CD4-positive, CD25-positive, alpha-beta regulatory T cell (primary cell): Measurements from ENCODE around the gene NHSL2. TPM values are rescaled to one million over a fixed set of nuclear protein-coding genes. Genes with fewer than 3 reads are reported as not detected.
"Not testable (repeated sequence)": the region's sequence is repeated elsewhere in the genome, so short reads cannot be mapped to it uniquely, and the experiment has no call there.

Source experiments
- ATAC-seq, 2 donors: fragments of 150-1000 bp; cut with Tn5 transposase; one replicate each; pipeline ENCODE4 v1.10.0; 2021; ENCODE audit warnings: low read depth in 2 of 2, moderate number of reproducible peaks in 2 of 2, moderate library complexity in 1 of 2
- DNase-seq, 3 donors: peaks; one replicate each; pipeline versions ENCODE4 v3.0.0 to v3.0.0-alpha.2; 2012 to 2022; ENCODE audit warnings: mixed read lengths in 1 of 3
- H3K27ac ChIP-seq: one replicate; pipeline ENCODE4 v1.7.0; 2013; ENCODE audit warnings: mild to moderate bottlenecking, low read length; ENCODE audit not compliant: insufficient read depth, poor library complexity, severe bottlenecking
- H3K27me3 ChIP-seq: one replicate; pipeline ENCODE4 v1.7.0; 2013; ENCODE audit warnings: low read length; ENCODE audit not compliant: control insufficient read depth, insufficient read depth
- H3K36me3 ChIP-seq: one replicate; pipeline ENCODE4 v1.7.0; 2013; ENCODE audit warnings: mild to moderate bottlenecking, low read length, moderate library complexity; ENCODE audit not compliant: control insufficient read depth, insufficient read depth
- H3K4me1 ChIP-seq: 2 replicates; pipeline ENCODE4 v1.7.0; 2013; ENCODE audit warnings: mild to moderate bottlenecking, low read length; ENCODE audit not compliant: insufficient read depth, control insufficient read depth, poor library complexity, severe bottlenecking
- H3K4me3 ChIP-seq: one replicate; pipeline ENCODE4 v1.7.0; 2013; ENCODE audit warnings: low read depth, mild to moderate bottlenecking, low read length, moderate library complexity
- H3K9me3 ChIP-seq, 2 experiments: 1 replicate in 1 of 2; 2 replicates in 1 of 2; pipeline ENCODE4 v1.7.0; 2013; ENCODE audit warnings: low read length in 2 of 2, mild to moderate bottlenecking in 1 of 2, moderate library complexity in 1 of 2; ENCODE audit not compliant: control insufficient read depth in 2 of 2
- H3K27ac Mint-ChIP-seq, 3 donors: one replicate each; pipeline ENCODE4 v1.8.0; 2020 to 2022; ENCODE audit warnings: mild to moderate bottlenecking in 3 of 3, mixed read lengths in 3 of 3, moderate library complexity in 2 of 3
- H3K27me3 Mint-ChIP-seq: one replicate; pipeline ENCODE4 v1.8.0; 2022; ENCODE audit warnings: mild to moderate bottlenecking, mixed read lengths
- H3K36me3 Mint-ChIP-seq: one replicate; pipeline ENCODE4 v1.8.0; 2020; ENCODE audit warnings: mixed read lengths
- H3K4me1 Mint-ChIP-seq, 4 donors: one replicate each; pipeline ENCODE4 v1.8.0; 2020 to 2022; ENCODE audit warnings: mixed read lengths in 4 of 4, mild to moderate bottlenecking in 1 of 4
- H3K4me3 Mint-ChIP-seq, 4 donors: one replicate each; pipeline ENCODE4 v1.8.0; 2020 to 2022; ENCODE audit warnings: mild to moderate bottlenecking in 4 of 4, mixed read lengths in 4 of 4, moderate library complexity in 3 of 4
- H3K9me3 Mint-ChIP-seq, 7 donors: one replicate each; pipeline ENCODE4 v1.8.0; 2020 to 2022; ENCODE audit warnings: mixed read lengths in 7 of 7, mild to moderate bottlenecking in 3 of 7, moderate library complexity in 2 of 7
- polyA plus RNA-seq, 4 donors: library from polyadenylated mRNA; unstranded; fragments of 300-500 nt; fragmentation: Illumina TruSeq; gene quantifications; one replicate each; pipeline ENCODE4 v1.2.3, GENCODE V29; 2021
- total RNA-seq: library from RNA; stranded (reverse); gene quantifications from one replicate; pipeline ENCODE4 v1.2.3, GENCODE V29; 2022

Gene NHSL2
- total RNA-seq (6.7 TPM), polyA plus RNA-seq (1 to 10 TPM; 1.5 to 5.9 (median 2.1) TPM)

DNA sequence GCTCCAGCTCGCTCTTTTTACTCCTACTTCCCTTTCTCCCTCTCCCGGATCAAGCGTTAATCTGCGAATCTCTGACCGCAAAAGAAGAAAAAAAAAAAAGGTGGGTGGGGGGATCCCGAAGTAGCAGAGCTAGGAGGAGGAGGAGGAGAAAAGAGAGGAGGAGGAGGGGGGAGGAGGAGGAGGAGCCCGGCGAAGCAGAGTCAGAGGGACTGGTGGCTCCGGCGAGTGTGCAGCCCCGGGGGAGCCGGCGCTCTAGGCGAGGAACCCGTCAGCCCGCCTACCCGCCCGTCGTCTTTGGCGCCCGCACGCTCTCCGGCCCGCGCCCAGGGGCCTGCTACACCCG lies at the start of gene NHSL2:
TSS of gene NHSL2 (plus strand) at position 203 of the 343 bp plus-strand sequence.
- peaks cover 0 to 2% (median 0%) of the 10 kb centered on the region in 7 donors for H3K9me3 Mint-ChIP-seq
- Histone ChIP-seq H3K4me3 (peak within 1 kb of the TSS; percentile 32), H3K36me3 (no peaks in the 10 kb centered on the region), H3K4me1 (peaks cover 10% of the 10 kb centered on the region), H3K27me3 (peaks cover 3% of the 10 kb centered on the region), H3K9me3 (no peaks in the 10 kb centered on the region), H3K27ac (no peak within 1 kb of the TSS)
- peaks cover 24% of the 10 kb centered on the region for H3K27me3 Mint-ChIP-seq
- H3K36me3 Mint-ChIP-seq: no peaks in the 10 kb centered on the region
- DNase-seq: no peak
- peak within 1 kb of the TSS in 3 of 4 donors; percentile 38 to 73 (median 62) for H3K4me3 Mint-ChIP-seq
- H3K27ac Mint-ChIP-seq: peak within 1 kb of the TSS in 1 of 3 donors; percentile 63
- H3K4me1 Mint-ChIP-seq: peaks cover 0 to 5% (median 0%) of the 10 kb centered on the region in 4 donors
- ATAC-seq: no peak

DNA sequence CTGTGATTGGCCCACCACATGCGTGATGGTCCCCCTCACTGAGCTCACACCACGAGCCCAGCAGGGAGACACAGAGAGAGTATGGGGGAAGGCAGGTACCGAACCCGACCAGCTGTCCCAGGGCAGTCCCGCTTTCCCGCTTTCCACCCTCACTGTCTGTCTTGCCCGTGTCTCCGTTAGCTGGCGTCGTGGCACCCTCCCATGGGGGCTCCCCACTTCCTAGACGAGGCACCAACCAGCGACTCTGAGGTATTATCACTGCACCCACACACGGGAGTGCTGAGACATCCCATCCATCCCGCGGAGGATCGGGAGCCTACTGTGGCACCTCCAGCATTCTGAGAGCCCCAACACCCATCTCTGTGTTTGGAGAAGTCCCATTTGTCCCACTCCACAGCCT lies 43.0 kb upstream of the NHSL2 start:
- peaks cover 0 to 2% (median 0%) of the 10 kb centered on the region in 4 donors for H3K4me1 Mint-ChIP-seq
- peaks cover 0 to 2% (median 0%) of the 10 kb centered on the region in 7 donors for H3K9me3 Mint-ChIP-seq

DNA sequence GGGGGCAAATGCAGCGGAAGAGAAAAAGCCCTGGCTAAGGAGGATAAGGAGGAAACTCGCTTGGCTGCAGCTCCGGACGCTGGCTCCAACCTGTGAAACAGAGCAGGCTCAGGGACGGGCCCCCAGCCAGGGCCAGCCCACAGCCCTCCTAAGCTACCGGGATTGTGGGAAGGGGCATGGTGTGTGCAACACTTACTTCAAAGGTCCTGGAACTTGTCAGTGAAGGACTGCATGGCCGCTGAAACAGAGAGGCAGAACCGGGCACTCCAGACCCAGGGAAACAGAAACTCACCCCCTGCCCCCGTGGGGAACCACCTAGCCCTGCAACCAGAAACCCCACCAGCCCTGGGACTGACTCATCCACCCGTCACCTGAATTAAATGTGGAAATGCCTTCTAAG lies 41.1 kb upstream of the NHSL2 start:
- H3K4me1 ChIP-seq, DNase-seq, H3K36me3 ChIP-seq, H3K27me3 ChIP-seq, H3K9me3 Mint-ChIP-seq, H3K36me3 Mint-ChIP-seq, H3K4me1 Mint-ChIP-seq, H3K4me3 Mint-ChIP-seq, ATAC-seq, H3K27ac ChIP-seq, H3K4me3 ChIP-seq, H3K9me3 ChIP-seq, H3K27ac Mint-ChIP-seq: not testable (repeated sequence)
- peaks cover 10% of the 10 kb centered on the region for H3K27me3 Mint-ChIP-seq

More for the DNA sequence above, 43.0 kb upstream of the NHSL2 start:
- no peak overlapping the region for H3K27ac ChIP-seq
- H3K4me3 ChIP-seq: no peak overlapping the region
- H3K4me3 Mint-ChIP-seq: no peak overlapping the region
- H3K36me3 ChIP-seq: no peaks in the 10 kb centered on the region
- ATAC-seq: no peak
- H3K36me3 Mint-ChIP-seq: no peaks in the 10 kb centered on the region
- H3K27me3 Mint-ChIP-seq: peaks cover 10% of the 10 kb centered on the region
- H3K9me3 ChIP-seq: no peaks in the 10 kb centered on the region
- no peaks in the 10 kb centered on the region for H3K27me3 ChIP-seq
- DNase-seq: no peak
- no peak overlapping the region for H3K27ac Mint-ChIP-seq
- H3K4me1 ChIP-seq: no peaks in the 10 kb centered on the region

- Histone ChIP-seq H3K9me3 (no peaks in the 10 kb centered on the region), H3K27ac (no peak overlapping the region), H3K36me3 (no peaks in the 10 kb centered on the region), H3K27me3 (no peaks in the 10 kb centered on the region), H3K4me3 (no peak overlapping the region), H3K4me1 (no peaks in the 10 kb centered on the region)
- peaks cover 0 to 2% (median 0%) of the 10 kb centered on the region in 4 donors for H3K4me1 Mint-ChIP-seq
- ATAC-seq (no peak), DNase-seq (no peak)
- H3K27ac Mint-ChIP-seq: no peak overlapping the region
- H3K27me3 Mint-ChIP-seq: peaks cover 6% of the 10 kb centered on the region
- no peak overlapping the region for H3K4me3 Mint-ChIP-seq
- no peaks in the 10 kb centered on the region for H3K36me3 Mint-ChIP-seq
- H3K9me3 Mint-ChIP-seq: peaks cover 0 to 2% (median 0%) of the 10 kb centered on the region in 7 donors
Observed at GRCh38 chrX:71870208-71871098, 40.2 kb upstream of the NHSL2 start.

GRCh38 chrX:71871367-71871766 lies 39.3 kb upstream of the NHSL2 start:
- no peak overlapping the region for H3K4me3 ChIP-seq
- Mint-ChIP-seq H3K27ac (no peak overlapping the region), H3K27me3 (peaks cover 6% of the 10 kb centered on the region), H3K9me3 (peaks cover 0 to 2% (median 0%) of the 10 kb centered on the region in 7 donors), H3K4me1 (peaks cover 0 to 2% (median 0%) of the 10 kb centered on the region in 4 donors), H3K4me3 (no peak overlapping the region), H3K36me3 (no peaks in the 10 kb centered on the region)
- H3K4me1 ChIP-seq: no peaks in the 10 kb centered on the region
- H3K27me3 ChIP-seq: no peaks in the 10 kb centered on the region
- H3K9me3 ChIP-seq: no peaks in the 10 kb centered on the region
- no peaks in the 10 kb centered on the region for H3K36me3 ChIP-seq
- H3K27ac ChIP-seq: no peak overlapping the region
- no peak for DNase-seq
- ATAC-seq: no peak

DNA sequence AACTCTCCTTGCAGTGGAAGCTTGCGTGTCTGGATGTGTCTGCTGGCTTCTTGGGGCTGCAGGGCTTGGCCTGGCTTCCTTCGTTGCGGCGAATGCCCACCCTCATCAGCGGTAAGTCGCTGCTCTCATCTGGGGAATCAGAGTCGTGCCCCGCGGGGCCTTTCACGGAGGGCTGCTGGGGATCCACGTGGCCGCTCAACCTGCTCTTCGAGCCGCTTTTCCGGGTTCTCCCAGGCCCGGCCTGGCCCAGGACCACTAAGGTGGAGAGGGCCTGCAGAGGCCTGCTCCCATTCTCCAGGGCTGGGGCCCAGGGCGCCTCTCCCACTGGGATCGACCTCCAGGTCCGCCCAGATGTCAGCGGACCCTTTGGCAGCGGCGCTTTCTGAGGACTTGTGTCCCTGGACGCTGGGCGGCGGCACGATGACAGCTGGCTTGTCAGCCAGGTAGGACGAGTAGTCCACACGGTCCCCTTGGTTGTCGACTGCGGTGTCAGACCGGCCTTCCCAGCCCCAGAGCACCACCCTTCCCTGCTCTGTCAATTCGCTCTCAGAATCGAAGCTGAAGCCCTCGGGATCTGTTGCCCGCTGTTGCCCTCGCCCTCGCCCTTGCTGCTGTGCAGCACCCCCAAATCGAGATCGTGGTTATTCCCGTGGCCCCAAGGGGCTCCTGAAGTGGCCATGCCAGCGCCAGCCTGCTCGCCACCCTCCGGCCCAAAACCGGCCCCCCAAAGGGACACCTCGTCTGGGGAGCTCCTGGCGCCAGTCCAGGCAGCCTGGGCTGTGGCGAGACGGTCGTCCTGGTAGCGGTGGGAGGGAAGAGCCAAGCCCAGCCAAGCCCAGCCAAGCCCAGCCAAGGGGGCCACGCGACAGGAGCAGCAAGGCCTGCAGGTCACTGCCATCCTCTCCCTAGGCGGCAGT lies 37.8 kb upstream of the NHSL2 start:
- no peak overlapping the region for H3K4me3 ChIP-seq
- no peaks in the 10 kb centered on the region for H3K9me3 ChIP-seq
- H3K4me1 ChIP-seq: no peaks in the 10 kb centered on the region
- Mint-ChIP-seq H3K9me3 (peaks cover 0 to 2% (median 0%) of the 10 kb centered on the region in 7 donors), H3K27ac (no peak overlapping the region), H3K4me3 (no peak overlapping the region), H3K27me3 (peaks cover 6% of the 10 kb centered on the region), H3K4me1 (peaks cover 0 to 2% (median 0%) of the 10 kb centered on the region in 4 donors), H3K36me3 (no peaks in the 10 kb centered on the region)
- no peaks in the 10 kb centered on the region for H3K36me3 ChIP-seq
- DNase-seq: no peak
- no peak overlapping the region for H3K27ac ChIP-seq
- no peak for ATAC-seq
- no peaks in the 10 kb centered on the region for H3K27me3 ChIP-seq

GRCh38 chrX:71873459-71873833 lies 37.2 kb upstream of the NHSL2 start:
- Mint-ChIP-seq H3K27me3 (peaks cover 6% of the 10 kb centered on the region), H3K4me1 (peaks cover 0 to 2% (median 0%) of the 10 kb centered on the region in 4 donors)
- no peak for DNase-seq

More at GRCh38 chrX:71873459-71873833, 37.2 kb upstream of the NHSL2 start:
- H3K4me1 ChIP-seq: no peaks in the 10 kb centered on the region
- no peak for ATAC-seq
- no peaks in the 10 kb centered on the region for H3K27me3 ChIP-seq
- H3K4me3 ChIP-seq: no peak overlapping the region
- H3K36me3 ChIP-seq: no peaks in the 10 kb centered on the region
- no peaks in the 10 kb centered on the region for H3K36me3 Mint-ChIP-seq
- no peak overlapping the region for H3K27ac Mint-ChIP-seq
- H3K27ac ChIP-seq: no peak overlapping the region
- peaks cover 0 to 4% (median 0%) of the 10 kb centered on the region in 7 donors for H3K9me3 Mint-ChIP-seq
- no peaks in the 10 kb centered on the region for H3K9me3 ChIP-seq
- H3K4me3 Mint-ChIP-seq: no peak overlapping the region
